Breast epithelium (tissue), 4 donors: ENCODE data around the gene GMPS. TPM values are rescaled to one million over a fixed set of nuclear protein-coding genes. Genes with fewer than 3 reads are reported as not detected.
A peak's percentile ranks its signal among the peaks of the same experiment; 100 is the strongest.
"Not testable (repeated sequence)": the region's sequence is repeated elsewhere in the genome, so short reads cannot be mapped to it uniquely, and the experiment has no call there.

Experiments used
- DNase-seq, 2 donors: peaks; one replicate each; pipeline ENCODE4 v3.0.0-alpha.2; 2019; ENCODE audit warnings: low spot score in 2 of 2
- H3K27ac ChIP-seq, 2 donors: fragments of 200-600 bp; sonication (generic) in 1 of 2; one replicate each; pipeline ENCODE4 v1.5.1; 2016 to 2019; ENCODE audit warnings: mild to moderate bottlenecking in 1 of 2
- H3K27me3 ChIP-seq, 2 donors: fragments of 200-600 bp; sonication (generic) in 1 of 2; one replicate each; pipeline versions ENCODE4 v1.5.1 to v1.6.0; 2017 to 2019; ENCODE audit warnings: control low read depth in 1 of 2, mild to moderate bottlenecking in 1 of 2
- H3K36me3 ChIP-seq: fragments of 200-600 bp; one replicate; pipeline ENCODE4 v1.5.1; 2019
- H3K4me1 ChIP-seq, 2 donors: fragments of 200-600 bp; sonication (generic); one replicate each; pipeline ENCODE4 v1.5.1; 2016 to 2019; ENCODE audit warnings: control low read depth in 1 of 2
- H3K4me3 ChIP-seq, 3 donors: fragments of 200-600 bp; sonication (generic); 1 replicate in 2 of 3; 2 replicates in 1 of 3; pipeline ENCODE4 v1.5.1; 2016 to 2019; ENCODE audit warnings: mild to moderate bottlenecking in 3 of 3, moderate library complexity in 2 of 3
- H3K9me3 ChIP-seq, 2 donors: fragments of 200-600 bp; sonication (generic) in 1 of 2; one replicate each; pipeline ENCODE4 v1.5.1; 2016 to 2019; ENCODE audit warnings: control low read depth in 1 of 2
- POLR2A ChIP-seq: fragments of 450-650 bp; IDR thresholded peaks from one replicate; pipeline ENCODE4 v1.6.1; 2016; ENCODE audit warnings: antibody characterized with exemption, mild to moderate bottlenecking, moderate library complexity
- POLR2AphosphoS5 ChIP-seq, 3 donors: sonication (generic); formaldehyde crosslinking; IDR thresholded peaks; one replicate each; pipeline ENCODE4 v1.6.1; 2017; ENCODE audit warnings: antibody characterized with exemption in 3 of 3
- intact Hi-C: fragments of 100-400 bp; cut with DNase I; formaldehyde crosslinking; loops from one replicate; pipeline ENCODE4 v1.15.1; 2023; ENCODE audit warnings: low total_unique reads
- total RNA-seq, 3 donors: library from RNA; depleted of rRNA; stranded (reverse); fragments of >200 nt; gene quantifications; one replicate each; pipeline ENCODE4 v1.1.0, GENCODE V29; 2016
- TF ChIP-seq, protein P1 (sequence below), 3 donors: fragments of 450-650 bp; IDR thresholded peaks; one replicate each; pipeline ENCODE4 v1.5.1; 2016 to 2017; ENCODE audit warnings: antibody characterized with exemption in 3 of 3, mild to moderate bottlenecking in 3 of 3, moderate library complexity in 3 of 3

GMPS gene
- total RNA-seq, 3 donors from 2014 or later = 25.6 to 37.6 (median 36.1) TPM

DNA sequence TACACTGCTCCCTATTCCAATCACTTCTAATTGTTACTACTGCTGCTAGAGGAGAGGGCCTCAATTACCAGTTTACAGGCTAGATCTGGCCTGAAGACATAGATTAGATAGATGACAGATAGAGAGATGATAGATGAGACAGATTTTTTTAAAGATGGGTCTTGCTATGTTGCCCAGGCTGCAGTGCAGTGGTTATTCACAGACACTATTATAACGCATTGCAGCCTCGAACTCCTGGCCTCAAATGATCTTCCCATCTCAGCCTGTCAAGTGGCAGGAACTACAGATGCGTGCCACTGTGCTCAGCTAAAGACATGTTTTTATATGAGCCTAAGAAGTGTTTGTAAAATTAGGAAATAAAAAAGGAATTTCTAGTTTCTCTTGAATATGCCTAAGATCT is 22.5 kb upstream of the GMPS start:
- H3K36me3 ChIP-seq = no peaks in the 10 kb centered on the region
- TF ChIP-seq, protein P1, sequence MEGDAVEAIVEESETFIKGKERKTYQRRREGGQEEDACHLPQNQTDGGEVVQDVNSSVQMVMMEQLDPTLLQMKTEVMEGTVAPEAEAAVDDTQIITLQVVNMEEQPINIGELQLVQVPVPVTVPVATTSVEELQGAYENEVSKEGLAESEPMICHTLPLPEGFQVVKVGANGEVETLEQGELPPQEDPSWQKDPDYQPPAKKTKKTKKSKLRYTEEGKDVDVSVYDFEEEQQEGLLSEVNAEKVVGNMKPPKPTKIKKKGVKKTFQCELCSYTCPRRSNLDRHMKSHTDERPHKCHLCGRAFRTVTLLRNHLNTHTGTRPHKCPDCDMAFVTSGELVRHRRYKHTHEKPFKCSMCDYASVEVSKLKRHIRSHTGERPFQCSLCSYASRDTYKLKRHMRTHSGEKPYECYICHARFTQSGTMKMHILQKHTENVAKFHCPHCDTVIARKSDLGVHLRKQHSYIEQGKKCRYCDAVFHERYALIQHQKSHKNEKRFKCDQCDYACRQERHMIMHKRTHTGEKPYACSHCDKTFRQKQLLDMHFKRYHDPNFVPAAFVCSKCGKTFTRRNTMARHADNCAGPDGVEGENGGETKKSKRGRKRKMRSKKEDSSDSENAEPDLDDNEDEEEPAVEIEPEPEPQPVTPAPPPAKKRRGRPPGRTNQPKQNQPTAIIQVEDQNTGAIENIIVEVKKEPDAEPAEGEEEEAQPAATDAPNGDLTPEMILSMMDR (IDR thresholded peaks at IDR 0.05) = no peak
- TF ChIP-seq POLR2A = no peak
- no peak overlapping the region for H3K27ac ChIP-seq
- H3K4me1 ChIP-seq = peaks cover 0 to 19% of the 10 kb centered on the region in 2 donors
- H3K27me3 ChIP-seq = no peaks in the 10 kb centered on the region
- no peak for DNase-seq
- no peaks in the 10 kb centered on the region for H3K9me3 ChIP-seq
- intact Hi-C loops = no loop called here
- no peak overlapping the region for H3K4me3 ChIP-seq

DNA sequence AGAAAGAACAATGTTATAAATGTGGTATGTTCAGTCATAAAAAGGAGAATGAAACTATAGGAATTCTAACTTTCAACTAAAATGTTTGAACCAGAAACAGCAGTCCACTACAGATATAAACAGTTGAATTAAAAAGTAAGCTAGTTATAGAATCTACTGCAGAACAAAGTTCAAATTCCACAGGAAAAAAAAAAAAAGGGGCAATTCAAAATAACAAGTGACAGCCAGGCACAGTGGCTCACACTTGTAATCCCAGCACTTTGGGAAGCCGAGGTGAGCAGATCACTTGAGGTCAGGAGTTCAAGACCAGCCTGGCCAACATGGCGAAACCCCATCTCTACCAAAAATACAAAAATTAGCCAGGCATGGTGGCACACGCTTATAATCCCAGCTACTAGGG is 21.0 kb upstream of the GMPS start:
- peaks cover 0 to 21% of the 10 kb centered on the region in 2 donors for H3K4me1 ChIP-seq
- H3K9me3 ChIP-seq, H3K36me3 ChIP-seq, intact Hi-C loops, H3K27me3 ChIP-seq, H3K4me3 ChIP-seq, DNase-seq, H3K27ac ChIP-seq: not testable (repeated sequence)

DNA sequence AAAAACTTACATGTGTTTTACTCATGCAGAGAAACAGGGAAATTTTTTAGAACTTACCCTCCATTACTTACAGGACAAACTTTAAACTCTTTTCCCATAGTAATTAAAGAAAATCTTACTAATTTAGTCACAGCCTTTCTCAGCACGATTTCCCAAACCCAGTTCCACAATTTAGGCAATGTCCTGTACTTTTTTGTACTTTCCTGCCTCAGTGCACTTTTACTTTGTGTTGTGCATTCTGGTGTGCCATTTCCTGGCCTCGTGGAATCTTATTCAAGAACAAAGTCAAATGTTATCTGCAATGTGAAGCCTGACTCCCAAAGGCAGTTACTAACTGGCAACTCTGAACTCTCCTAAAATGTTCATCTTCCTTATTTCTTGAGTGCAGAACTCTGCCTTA is 18.1 kb upstream of the GMPS start:
- Histone ChIP-seq H3K9me3 (no peaks in the 10 kb centered on the region), H3K4me1 (peaks cover 0 to 21% of the 10 kb centered on the region in 2 donors), H3K27me3 (no peaks in the 10 kb centered on the region), H3K36me3 (no peaks in the 10 kb centered on the region), H3K4me3 (peak overlapping the region; percentile 87 to 99 (median 98)), H3K27ac (no peak overlapping the region)
- TF ChIP-seq POLR2A (no peak), POLR2AphosphoS5 (IDR thresholded peaks at IDR 0.05) (no peak)
- TF ChIP-seq, protein P1 (IDR thresholded peaks at IDR 0.05) = no peak
- intact Hi-C loops = no loop called here
- DNase-seq = no peak

DNA sequence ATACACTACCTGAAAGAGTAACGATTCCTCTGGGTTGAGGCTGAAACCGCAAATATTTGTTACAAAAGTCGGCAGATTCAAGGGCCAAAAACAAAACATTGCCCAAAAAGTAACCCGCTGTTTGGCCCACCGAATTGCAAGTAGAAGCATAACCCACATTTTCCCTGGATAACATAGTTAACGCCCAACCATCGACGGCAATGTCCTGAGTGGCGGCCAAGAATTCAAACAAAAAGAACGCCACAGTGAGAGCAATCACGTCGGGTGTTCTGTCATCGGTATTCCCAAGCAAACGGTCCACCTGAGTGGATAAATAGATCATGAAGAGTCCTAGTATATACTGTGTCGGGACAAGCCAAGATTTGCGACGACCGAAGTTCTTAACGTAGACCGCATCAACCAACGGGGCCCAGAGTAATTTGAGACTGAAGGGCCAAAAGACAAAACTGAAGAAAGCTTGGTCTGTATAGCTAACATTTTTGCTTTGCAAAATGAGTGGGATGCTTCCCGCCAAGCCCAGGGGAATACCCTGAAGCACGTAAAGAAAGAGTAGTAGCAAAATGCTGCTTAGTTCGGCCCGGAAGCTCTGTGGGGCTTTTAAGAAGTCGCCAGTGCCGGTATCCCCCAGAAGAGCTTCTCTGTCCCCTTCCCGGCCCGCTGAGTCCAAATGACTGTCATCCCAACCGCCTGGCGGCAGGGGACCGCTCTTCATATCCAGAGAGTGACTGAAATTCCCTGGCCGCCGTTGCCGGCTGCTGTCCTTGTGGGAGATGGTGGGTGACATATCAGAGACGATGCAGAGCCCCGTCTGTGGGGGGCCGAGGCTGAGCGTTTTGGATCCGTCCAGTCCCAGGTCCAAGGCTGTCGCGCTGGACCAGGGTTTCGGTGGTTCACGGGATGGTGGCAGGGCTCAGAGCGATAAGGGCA is 17.0 kb upstream of the GMPS start:
- Histone ChIP-seq H3K36me3 (no peaks in the 10 kb centered on the region), H3K27me3 (no peaks in the 10 kb centered on the region), H3K27ac (peak overlapping the region; percentile 98), H3K4me3 (peak overlapping the region; percentile 87 to 99 (median 98)), H3K4me1 (peaks cover 0 to 21% of the 10 kb centered on the region in 2 donors), H3K9me3 (no peaks in the 10 kb centered on the region)
- DNase-seq = no peak
- TF ChIP-seq POLR2A = no peak
- TF ChIP-seq, protein P1 (IDR thresholded peaks at IDR 0.05) = peak in 1 of 3 donors; percentile 42
- intact Hi-C loops = no loop called here

DNA sequence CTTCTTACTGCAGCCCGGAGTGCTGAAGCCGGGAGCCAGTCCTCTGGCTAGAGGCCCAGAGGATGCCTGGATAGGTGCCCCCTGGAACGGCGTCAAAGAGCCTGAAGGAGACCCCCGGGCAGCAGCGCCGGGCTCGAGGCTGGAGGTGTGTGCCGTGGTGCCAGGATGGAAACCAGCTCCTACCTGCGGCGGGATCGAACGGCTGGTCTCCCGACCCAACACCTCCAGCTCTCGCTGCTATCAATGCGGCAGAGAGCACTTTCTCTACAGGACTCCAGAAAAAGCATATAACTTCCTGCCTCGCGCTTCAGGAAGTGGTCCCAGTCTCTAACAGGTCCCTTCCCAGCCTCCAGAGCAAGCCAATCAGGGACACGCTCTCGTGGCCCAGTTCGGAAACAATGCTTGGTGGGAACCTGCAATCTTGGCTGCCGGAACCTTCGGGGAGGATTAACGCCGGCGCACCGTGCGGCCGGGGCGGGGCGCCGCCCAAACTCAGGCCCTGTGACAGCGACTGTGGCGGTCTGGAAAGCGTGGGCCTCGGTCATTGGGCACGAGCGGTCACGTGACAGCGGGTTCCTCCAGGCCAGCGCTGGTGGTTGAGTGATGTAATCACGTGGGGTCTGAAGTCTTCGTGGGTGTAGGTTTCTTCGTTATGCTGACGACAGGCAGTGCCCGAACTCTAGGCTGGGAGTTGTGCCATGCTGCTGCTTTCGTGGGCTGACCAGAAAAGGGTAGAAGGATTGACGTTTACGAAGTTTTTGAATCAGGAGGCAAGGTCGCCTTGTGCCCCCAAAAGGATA is 16.1 kb upstream of the GMPS start, which contains the start of gene SLC33A1:
TSS of gene SLC33A1 (minus strand) at position 287 of the 800 bp plus-strand sequence. CDS start 430 bp downstream, outside the sequence.
- Histone ChIP-seq H3K4me1 (peaks cover 0 to 21% of the 10 kb centered on the region in 2 donors), H3K27ac (peak within 1 kb of the TSS; percentile 98), H3K36me3 (no peaks in the 10 kb centered on the region), H3K4me3 (peak within 1 kb of the TSS; percentile 87 to 99 (median 98)), H3K9me3 (no peaks in the 10 kb centered on the region), H3K27me3 (no peaks in the 10 kb centered on the region)
- TF ChIP-seq POLR2AphosphoS5 (IDR thresholded peaks at IDR 0.05) (peak; percentile 85 to 96 (median 94)), POLR2A (peak; percentile 37)
- TF ChIP-seq, protein P1 (IDR thresholded peaks at IDR 0.05) = peak in 1 of 3 donors; percentile 4
- DNase-seq = peak; percentile 99
- intact Hi-C loops = no loop called here
